T47D (cell line): ENCODE measurements around the gene CEP104.

Experiments
- DNase-seq, 2 experiments: peaks; one replicate each; pipeline versions ENCODE4 v3.0.0 to v3.0.0-alpha.2; 2011 to 2012; ENCODE audit warnings: low read depth in 1 of 2, low spot score in 1 of 2
- JUND ChIP-seq: IDR thresholded peaks from 2 replicates; pipeline ENCODE4 v1.6.1; 2012; ENCODE audit warnings: low read depth
- in situ Hi-C: cut with HindIII; loops from 2 replicates; pipeline ENCODE4 v1.10.0; 2016; ENCODE audit warnings: low sequenced_read_pairs, low pct_unique_long_range_greater_than_20kb

The CEP104 gene

DNA sequence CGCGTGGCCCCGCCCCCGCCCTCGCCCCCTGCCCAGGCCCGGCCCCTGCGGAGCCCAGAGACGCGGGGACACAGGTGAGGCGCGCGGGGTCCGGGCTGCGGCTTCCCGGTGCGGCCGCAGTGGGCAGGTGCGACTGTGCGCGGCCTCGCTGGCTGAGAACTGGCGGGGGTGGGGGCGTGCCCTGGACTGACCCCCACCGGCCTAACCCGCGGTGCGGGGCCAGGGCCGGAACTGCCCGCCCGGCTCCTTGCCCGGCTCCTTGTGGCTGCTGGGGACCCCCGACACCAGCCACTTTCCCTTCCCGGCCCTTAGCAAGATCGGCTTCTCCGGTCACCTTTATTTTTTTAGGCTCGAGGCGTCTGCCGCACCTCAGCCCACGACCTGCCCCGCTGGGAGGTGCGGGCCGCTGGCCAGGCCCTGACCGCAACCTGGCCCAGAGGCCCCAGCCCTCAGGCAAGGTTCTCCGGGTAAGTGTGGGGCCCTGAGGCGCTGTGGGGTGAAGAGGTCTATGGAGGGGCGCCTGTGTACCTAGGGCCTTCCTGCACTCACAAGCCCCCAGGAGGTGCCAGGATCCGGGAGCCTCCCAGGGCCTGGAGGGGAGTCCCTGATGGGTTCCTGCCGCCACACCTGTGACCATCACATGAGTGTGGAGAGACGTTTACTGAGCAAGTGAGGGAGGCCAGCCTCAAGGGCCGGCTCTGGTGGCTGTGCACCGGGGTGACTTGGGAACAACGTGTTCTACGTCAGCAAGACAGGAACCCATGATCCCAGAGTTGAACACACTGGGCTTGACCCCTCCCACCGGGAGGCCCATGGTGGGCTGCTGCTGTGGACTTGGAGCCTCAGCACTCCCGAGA lies 84.1 kb downstream of the CEP104 start, which contains the start of gene SMIM1:
TSS of gene SMIM1 (plus strand) at position 35 of the 857 bp plus-strand sequence. CDS start 2,625 bp downstream, outside the sequence.
- TF ChIP-seq JUND: no peak
- in situ Hi-C loops: no loop called here
- peak in 1 of 2 experiments; percentile 41 for DNase-seq

DNA sequence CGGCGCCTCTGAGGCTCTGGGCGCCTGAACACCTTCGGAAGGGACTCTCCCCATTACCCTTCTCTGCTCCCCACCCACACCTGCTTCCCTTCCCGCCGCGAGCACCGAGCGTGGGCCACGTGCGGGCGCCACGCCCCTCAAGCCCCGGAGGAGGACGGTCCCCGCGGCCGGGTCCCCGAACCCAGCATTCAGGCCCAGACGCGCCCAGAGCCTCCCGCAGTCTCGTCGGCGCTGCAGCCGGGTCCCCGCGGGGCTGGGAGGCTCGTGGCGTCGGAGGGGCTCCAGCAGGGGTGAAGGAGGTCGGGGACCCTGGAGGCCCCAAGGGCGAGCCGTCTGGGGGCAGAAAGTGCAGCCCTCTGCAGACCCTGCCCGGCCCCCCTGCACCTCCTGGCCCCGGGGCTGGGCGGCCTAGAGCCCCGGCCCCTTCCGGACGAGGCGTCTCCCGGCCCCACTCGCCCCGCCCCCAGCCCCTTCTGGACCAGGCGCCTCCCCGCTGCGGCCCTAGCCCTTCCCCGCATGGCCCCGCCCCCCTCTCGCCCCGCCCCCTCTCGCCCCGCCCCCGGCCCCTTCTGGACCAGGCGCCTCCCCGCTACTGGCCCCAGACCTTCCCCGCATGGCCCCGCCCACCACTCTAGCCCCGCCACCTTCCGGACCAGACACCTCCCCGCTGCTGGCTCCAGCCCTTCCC lies 84.8 kb downstream of the CEP104 start:
- TF ChIP-seq JUND: no peak
- in situ Hi-C loops: no loop called here
- peak; percentile 86 to 97 for DNase-seq

DNA sequence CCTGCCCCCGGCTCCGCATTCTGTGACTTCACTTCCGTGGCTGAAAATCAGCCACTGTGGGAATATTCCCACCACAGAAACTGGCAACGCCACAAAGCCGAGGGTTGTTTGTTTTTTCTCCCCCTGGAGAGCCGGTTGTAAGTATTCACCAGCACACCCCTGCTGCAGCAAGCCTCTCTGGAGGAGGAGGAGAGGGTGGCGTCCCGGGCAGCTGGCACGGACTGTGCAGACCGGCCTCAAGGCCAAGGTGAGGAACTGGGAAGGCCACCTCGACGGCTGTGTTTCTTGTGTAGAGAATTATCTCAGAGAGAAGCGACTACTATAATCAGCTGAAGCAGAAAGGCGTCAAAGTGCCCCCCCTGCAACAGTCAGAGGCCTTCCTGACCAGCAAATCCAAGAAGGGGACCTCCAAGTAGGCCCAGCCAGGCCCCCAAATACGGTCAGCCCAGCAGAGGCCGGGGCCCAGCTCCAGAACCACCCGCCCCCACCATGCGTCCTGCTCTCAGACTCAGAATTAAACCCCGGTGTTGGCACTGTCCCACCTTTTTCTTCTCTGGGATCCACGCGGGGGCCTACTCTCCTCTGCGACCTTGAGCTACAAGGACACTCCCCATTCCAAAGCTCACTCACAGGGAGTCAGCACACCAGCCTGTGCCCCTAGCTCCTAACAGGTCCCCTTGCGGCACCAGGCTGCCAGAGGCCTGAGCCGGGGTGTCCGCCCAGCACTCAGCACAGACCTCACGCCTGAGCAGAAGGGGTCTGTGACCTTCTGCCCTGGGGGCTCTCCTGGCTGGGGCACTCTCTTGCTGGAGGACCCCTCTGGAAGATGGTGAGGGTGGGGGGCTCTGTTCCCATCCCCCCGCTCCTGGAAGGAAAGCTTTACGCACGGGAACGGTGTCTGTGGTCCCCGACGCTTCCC lies 85.6 kb downstream of the CEP104 start:
- DNase-seq: no peak
- no peak for TF ChIP-seq JUND
- in situ Hi-C loops: no loop called here

DNA sequence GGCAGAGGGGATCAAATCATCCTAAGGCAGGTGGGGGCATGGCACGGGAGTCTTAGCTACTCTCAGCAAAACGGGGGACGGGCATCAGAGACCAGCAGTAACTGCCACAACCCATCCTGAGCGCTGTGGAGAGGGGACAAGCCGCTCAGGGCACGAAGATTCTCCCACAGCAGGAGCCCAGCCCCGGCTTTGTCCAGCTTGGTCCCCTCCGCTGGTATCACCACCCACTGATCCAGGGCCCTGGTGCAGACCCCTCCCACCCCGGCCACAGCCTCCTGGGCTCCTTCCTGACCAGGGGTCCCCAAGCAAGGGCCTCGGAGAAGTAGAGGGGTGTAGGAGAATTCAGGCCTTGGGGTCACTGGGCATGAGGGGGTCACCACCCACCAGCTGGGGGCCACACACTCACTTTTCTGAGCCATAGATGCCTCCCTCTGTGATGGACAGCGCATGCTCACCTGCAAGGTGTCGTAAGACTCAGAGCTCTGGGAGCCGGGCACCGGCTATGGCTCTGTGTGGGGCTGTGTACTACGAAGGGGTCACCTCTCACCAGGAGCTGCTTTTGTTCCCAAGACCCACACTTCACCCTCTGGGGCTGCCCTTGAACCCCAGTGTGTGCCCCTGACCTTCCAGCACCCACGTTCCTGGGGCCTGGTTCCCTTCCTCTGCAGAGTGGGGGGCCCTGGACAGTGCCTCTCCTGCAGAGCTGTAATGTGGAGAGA lies 86.8 kb downstream of the CEP104 start:
- TF ChIP-seq JUND: no peak
- in situ Hi-C loops: no loop called here
- DNase-seq: no peak

DNA sequence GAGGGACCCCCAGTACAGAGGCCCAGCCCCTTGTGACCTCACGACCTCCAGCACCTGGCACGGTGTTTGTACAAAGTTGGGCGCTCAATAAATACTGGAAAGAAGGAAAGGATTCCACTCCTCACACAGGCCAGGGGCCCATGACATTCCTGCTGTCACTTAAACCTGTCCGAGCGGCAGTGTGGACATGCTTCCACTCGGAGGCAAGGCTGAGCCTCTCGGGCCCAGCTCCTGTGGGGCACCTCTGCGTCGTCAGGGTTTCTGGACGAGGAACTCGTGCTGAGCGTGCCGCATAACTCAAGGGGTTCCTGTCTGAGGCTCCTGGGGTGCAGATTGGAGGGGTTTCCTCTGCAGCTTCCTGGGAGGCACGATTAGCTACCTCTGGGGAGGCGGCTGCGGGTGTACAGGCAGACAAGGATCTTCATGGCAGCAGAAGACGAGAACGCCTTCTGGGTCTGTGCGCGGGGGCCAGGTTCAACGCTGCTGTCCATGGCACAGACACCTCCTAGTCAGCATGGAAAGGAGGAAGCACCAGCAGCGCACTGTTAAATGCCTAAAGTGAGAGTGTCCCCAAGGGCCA lies 88.1 kb downstream of the CEP104 start:
- DNase-seq: no peak
- TF ChIP-seq JUND: no peak
- in situ Hi-C loops: no loop called here

- DNase-seq: no peak
- in situ Hi-C loops: no loop called here
- no peak for TF ChIP-seq JUND
Observed at GRCh38 chr1:3767328-3767925, 89.6 kb downstream of the CEP104 start.

DNA sequence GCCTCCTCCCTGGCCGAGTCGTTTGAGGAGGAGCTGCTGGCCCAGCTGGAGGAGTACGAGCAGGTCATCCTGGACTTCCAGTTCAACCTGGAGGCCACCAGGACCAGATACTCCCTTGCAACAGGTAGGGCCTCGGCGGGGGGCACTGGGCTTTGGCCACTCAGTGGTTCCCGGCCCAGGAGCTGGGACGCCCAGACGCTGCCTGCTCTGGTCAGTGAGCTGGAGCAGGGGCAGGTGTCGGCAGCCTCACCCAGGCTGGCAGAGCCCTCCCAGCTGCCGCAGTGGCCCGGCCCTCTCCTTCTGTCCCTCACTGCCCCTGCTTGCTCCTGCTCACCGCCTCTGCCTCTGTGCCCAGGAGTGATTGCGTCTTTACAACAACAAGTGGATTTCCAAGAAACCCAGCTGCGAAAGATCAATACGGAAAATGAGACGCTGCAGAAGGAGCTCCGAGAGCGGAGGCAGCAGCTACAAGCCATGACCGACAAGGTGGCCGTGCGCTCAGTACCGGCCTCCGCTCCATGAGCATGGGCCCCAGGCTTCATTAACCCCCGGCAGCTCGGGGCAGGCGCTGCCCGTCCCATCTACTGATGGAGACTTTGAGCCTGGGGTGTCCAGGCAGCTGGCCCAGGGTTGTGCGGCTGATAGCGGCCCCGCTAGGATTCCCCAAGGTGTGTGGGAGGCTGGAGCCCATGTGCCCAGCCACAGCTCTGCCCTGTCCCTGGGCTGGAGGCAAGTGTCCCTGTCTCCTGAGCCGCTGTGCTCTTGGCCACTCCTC lies 93.5 kb downstream of the CEP104 start:
- in situ Hi-C loops: no loop called here
- TF ChIP-seq JUND: no peak
- DNase-seq: no peak

DNA sequence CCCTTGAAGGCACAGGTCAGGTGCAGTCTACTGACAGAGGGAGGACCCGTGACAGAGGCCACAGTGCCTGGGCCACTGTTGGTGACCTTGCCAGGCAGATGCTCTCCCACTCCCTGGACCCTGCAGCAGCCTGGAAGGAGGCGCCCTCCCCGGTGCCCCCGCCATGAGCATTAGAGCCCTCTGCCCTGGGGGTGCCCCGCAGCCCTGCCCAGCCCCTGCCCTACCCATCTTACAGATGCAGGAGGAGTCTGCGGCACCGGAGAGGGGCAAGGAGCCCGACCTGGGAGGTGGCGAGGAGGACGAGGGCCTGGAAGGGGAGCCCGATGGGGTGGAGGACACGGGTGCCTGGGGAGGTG lies 94.2 kb downstream of the CEP104 start:
- in situ Hi-C loops: no loop called here
- no peak for TF ChIP-seq JUND
- no peak for DNase-seq

DNA sequence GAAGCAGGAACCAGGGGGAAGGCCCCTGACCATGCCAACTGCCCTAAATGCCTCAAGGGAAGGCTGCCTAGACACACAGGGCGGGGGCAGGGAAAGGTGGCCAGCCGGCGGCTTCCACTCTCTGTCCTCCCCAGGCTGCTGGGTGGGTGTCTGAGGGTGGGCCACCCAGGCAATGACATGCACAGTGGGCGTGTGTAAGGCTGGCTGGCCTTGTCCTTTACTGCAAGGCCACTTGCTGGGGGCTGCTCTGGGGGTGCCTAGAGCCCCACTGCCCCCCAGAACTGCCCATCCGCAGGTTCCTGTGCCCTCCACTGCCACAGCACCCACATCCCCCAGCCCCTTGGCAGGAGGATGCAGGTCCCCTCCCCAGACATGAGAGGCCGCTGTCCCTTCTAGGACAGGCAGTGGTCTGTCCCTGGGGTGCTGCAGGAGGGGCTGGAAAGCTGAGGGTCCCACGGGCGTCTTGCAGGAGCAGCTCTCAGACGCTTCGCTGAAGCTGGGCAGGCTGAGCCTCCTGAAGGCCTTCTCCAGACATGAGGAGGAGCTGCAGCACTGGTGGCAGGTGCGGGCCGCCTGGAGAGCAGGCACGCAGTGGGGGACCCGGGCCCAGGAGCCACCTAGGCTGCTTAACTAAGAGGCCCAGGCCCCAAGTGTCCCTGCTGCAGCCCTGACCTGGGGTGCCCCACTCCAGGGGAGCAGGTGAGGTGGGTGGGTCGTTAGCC lies 94.7 kb downstream of the CEP104 start:
- in situ Hi-C loops: no loop called here
- no peak for TF ChIP-seq JUND
- DNase-seq: no peak
